ENCODE data around the gene GFY.

GRCh38 chr19:49462492-49462891 is 37.3 kb downstream of the GFY start:
- no peak for TF ChIP-seq SMC3 (conservative IDR thresholded peaks at IDR 0.05; ENCODE audit: insufficient read depth, low read depth, low read length)
- no peak for TF ChIP-seq AFF4 (CRISPR knock-in tag; IDR thresholded peaks at IDR 0.05)
